Spleen (tissue), 7 donors: Measurements from ENCODE around the gene RUNDC3A.

Source experiments
- POLR2A ChIP-seq, 3 donors: fragments of 450-650 bp; IDR thresholded peaks; one replicate each; pipeline ENCODE4 v1.5.1; 2017; ENCODE audit warnings: antibody characterized with exemption in 3 of 3, mild to moderate bottlenecking in 1 of 3
- POLR2AphosphoS5 ChIP-seq, 3 donors: sonication (generic); formaldehyde crosslinking; IDR thresholded peaks; one replicate each; pipeline ENCODE4 v1.5.1; 2017; ENCODE audit warnings: antibody characterized with exemption in 3 of 3
- TF ChIP-seq, protein P1 (sequence below), 11 experiments: fragments of 200-600 bp in 7 of 11; fragments of 450-650 bp in 4 of 11; sonication (generic) in 4 of 11; IDR thresholded peaks in 8 of 11; conservative IDR thresholded peaks in 3 of 11; 1 replicate in 7 of 11; 2 replicates in 4 of 11; pipeline versions ENCODE4 v1.4.0 to v1.8.0; 2016 to 2021; ENCODE audit warnings: antibody characterized with exemption in 11 of 11, inconsistent platforms in 4 of 11, mild to moderate bottlenecking in 1 of 11
- donor health status: DM: no; HTN: no; CAD: no; lungs with moderate emphysema.
- donor health status: DM: no; HTN: no; CAD: no.
- donor health status: DM: no; HTN: no; CAD: no.

DNA sequence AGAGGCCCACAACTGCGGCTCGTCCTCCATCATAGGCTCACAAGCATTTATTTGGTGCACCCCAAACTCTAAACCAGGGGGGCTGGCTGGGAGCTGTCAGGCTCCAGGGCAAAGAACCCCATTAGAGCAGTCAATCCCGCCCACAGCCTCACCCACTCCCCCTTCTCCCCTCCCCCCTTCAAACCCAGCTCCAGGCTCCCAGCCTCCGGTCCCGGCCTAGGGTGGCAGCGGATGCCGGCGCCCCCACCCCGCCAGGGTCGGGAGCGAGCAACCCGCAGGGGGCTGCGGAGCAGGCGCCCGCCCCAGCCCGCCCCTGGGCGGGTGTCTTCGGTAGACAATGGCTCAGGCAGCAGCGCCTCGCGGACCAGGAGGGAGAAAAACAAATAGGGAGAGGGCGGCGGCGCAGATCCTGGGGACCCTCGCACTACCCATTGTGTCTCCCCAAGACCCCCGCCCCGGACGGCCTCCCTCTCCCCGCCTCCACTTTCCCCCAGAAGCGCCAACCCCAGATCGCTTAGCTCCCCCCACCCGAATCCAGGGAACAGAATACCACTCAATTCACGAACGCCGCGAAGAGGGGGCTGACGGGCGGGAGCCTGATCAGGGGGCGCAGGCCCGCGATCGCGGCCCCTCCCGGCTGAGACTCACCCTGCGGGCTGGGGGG is 54.7 kb downstream of the RUNDC3A start:
- TF ChIP-seq POLR2A (IDR thresholded peaks at IDR 0.05): no peak
- TF ChIP-seq, protein P1, sequence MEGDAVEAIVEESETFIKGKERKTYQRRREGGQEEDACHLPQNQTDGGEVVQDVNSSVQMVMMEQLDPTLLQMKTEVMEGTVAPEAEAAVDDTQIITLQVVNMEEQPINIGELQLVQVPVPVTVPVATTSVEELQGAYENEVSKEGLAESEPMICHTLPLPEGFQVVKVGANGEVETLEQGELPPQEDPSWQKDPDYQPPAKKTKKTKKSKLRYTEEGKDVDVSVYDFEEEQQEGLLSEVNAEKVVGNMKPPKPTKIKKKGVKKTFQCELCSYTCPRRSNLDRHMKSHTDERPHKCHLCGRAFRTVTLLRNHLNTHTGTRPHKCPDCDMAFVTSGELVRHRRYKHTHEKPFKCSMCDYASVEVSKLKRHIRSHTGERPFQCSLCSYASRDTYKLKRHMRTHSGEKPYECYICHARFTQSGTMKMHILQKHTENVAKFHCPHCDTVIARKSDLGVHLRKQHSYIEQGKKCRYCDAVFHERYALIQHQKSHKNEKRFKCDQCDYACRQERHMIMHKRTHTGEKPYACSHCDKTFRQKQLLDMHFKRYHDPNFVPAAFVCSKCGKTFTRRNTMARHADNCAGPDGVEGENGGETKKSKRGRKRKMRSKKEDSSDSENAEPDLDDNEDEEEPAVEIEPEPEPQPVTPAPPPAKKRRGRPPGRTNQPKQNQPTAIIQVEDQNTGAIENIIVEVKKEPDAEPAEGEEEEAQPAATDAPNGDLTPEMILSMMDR (IDR thresholded peaks at IDR 0.05 in 8 of 11, conservative IDR thresholded peaks at IDR 0.05 in 3 of 11): no peak
- no peak for TF ChIP-seq POLR2AphosphoS5 (IDR thresholded peaks at IDR 0.05)
